ENCODE measurements around the gene TGM6.

Gene TGM6

DNA sequence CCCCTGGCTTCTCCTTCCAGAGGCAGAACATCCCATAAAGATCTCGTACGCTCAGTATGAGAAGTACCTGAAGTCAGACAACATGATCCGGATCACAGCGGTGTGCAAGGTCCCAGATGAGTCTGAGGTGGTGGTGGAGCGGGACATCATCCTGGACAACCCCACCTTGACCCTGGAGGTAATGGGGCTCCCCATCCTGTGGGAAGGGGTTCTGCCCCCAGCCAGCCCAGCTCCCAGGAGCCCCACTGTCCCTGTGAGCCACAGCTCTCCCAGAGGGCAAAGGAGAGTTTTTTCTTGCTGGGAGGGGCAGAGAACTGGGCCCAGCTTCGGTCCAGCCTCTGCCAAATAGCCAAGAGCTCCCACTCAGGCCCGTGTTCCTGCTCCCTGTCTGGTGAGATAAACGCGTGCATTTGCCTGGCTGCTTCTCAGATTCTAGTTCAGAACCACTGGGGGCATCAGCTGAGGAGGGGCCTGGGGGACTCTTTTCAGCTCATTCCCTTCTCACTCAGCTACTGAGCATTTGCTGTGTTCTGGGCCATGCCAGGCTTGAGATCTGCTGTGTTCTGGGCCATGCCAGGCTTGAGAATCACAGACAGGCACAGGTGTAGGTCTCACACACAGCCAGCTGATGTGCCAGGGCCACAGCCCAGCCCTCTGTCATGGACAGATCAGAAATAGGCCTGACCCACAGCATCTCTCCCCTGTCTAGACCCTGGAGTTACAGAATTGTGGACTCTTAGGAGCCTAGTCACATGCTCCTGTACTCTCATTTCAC, 45.4 kb upstream of the TGM6 start:
- Mint-ChIP-seq H3K36me3 (ENCODE audit: low read depth) (no peaks in the 10 kb centered on the region), H3K27me3 (ENCODE audit: low read depth) (peaks cover 5% of the 10 kb centered on the region), H3K9me3 (no peaks in the 10 kb centered on the region), H3K4me1 (no peaks in the 10 kb centered on the region), H3K27ac (no peak overlapping the region), H3K4me3 (no peak overlapping the region)
- TF ChIP-seq, protein P1, sequence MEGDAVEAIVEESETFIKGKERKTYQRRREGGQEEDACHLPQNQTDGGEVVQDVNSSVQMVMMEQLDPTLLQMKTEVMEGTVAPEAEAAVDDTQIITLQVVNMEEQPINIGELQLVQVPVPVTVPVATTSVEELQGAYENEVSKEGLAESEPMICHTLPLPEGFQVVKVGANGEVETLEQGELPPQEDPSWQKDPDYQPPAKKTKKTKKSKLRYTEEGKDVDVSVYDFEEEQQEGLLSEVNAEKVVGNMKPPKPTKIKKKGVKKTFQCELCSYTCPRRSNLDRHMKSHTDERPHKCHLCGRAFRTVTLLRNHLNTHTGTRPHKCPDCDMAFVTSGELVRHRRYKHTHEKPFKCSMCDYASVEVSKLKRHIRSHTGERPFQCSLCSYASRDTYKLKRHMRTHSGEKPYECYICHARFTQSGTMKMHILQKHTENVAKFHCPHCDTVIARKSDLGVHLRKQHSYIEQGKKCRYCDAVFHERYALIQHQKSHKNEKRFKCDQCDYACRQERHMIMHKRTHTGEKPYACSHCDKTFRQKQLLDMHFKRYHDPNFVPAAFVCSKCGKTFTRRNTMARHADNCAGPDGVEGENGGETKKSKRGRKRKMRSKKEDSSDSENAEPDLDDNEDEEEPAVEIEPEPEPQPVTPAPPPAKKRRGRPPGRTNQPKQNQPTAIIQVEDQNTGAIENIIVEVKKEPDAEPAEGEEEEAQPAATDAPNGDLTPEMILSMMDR (IDR thresholded peaks at IDR 0.05; ENCODE audit: unreplicated experiment in 3 of 3), result no peak

DNA sequence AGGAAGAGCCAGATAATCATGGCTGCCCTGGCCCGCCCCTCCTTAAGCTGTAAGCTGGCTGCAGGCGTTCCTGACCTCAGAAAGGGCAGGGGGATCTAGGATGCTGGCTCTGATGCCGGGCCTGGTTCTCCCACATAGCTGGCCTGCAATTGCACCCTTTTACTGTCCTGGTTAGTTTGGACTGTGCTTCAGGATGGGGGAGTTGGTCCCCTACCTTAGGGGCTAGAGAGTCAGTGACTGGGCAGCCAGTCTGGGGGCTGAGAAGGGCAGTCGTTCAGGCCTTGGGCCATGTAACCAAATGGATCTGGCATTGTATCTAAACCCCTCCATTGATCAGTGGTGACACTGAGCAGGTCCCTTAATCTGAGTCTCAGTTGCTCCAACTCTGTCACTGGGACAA, 44.2 kb upstream of the TGM6 start:
- no peaks in the 10 kb centered on the region for H3K36me3 Mint-ChIP-seq (ENCODE audit: low read depth)
- TF ChIP-seq, protein P1 (IDR thresholded peaks at IDR 0.05; ENCODE audit: unreplicated experiment in 3 of 3), result no peak
- H3K27me3 Mint-ChIP-seq (ENCODE audit: low read depth), result peaks cover 5% of the 10 kb centered on the region
- no peak overlapping the region for H3K4me3 Mint-ChIP-seq
- no peaks in the 10 kb centered on the region for H3K9me3 Mint-ChIP-seq
- H3K4me1 Mint-ChIP-seq, result no peaks in the 10 kb centered on the region
- no peak overlapping the region for H3K27ac Mint-ChIP-seq

DNA sequence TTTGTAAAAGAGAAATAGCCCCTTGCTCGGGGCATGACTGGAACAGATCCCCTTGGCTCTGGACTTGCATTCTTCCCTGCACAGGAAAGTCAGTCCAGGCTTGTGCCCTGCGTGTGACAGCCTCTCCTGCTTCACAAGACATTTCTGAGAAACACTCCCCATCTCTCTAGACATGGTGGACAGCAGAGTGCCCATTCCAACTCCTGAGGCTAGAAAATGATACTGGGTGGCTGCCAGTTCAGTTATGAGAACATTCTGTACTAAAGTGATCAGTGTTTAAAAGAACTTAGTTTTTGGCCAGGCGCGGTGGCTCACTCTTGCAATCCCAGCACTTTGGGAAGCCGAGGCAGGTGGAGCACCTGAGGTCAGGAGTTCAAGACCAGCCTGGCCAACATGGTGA, 43.6 kb upstream of the TGM6 start:
- Mint-ChIP-seq H3K4me3 (no peak overlapping the region), H3K36me3 (ENCODE audit: low read depth) (no peaks in the 10 kb centered on the region), H3K9me3 (no peaks in the 10 kb centered on the region), H3K27me3 (ENCODE audit: low read depth) (peaks cover 5% of the 10 kb centered on the region), H3K27ac (no peak overlapping the region), H3K4me1 (no peaks in the 10 kb centered on the region)
- TF ChIP-seq, protein P1 (IDR thresholded peaks at IDR 0.05; ENCODE audit: unreplicated experiment in 3 of 3), result no peak

DNA sequence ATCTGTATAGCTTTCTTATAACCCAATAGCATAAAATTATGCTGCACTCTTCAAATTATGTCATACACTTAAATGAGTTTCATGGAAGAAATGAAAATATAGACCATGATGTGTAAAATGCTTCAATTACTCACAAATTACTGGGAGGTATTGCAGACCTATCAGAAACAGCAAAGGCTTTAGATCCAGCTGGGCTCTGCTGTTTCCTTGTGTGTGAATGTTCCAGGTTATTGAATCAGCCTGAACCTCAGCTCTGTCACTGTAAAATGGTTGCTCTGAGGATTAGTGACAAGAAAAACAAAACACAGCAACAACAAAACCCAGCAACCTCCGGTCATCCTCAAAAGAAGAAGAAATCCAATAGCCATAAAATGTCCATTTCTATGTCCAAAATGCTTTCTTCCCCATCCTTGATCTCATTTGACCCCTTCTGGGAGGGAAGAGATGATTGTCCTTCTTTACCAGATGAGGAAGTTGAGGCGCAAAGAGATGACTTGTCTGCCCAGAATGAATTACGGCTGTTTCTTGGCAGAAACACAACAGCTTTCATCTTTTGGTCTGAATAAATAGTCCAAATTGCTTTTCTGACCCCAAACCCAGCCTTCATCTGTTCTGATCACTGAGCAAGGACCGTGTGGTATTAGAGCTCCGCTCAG, 42.2 kb upstream of the TGM6 start:
- no peak overlapping the region for H3K27ac Mint-ChIP-seq
- H3K9me3 Mint-ChIP-seq, result peaks cover 3% of the 10 kb centered on the region
- no peak overlapping the region for H3K4me3 Mint-ChIP-seq
- TF ChIP-seq, protein P1 (IDR thresholded peaks at IDR 0.05; ENCODE audit: unreplicated experiment in 3 of 3), result no peak
- H3K36me3 Mint-ChIP-seq (ENCODE audit: low read depth), result no peaks in the 10 kb centered on the region
- peaks cover 5% of the 10 kb centered on the region for H3K27me3 Mint-ChIP-seq (ENCODE audit: low read depth)
- H3K4me1 Mint-ChIP-seq, result no peaks in the 10 kb centered on the region

DNA sequence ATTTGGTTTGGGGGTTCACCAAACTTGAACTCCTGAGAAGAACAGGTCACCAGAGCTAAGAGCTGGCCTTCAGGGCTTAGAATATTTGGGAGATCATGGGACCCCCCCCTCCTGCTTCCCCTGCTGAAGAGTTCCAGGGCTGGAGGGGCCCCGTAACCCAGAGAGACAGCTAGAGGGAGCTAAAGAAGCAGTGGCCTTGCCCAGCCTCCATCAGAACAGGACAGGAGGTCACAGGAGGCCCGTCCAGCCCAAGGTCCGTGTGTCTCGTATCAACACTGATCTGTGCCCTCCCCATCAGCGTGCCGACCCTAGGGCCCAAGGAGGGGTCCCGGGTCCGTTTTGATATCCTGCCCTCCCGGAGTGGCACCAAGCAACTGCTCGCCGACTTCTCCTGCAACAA, 40.6 kb upstream of the TGM6 start:
- Mint-ChIP-seq H3K27me3 (ENCODE audit: low read depth) (peaks cover 5% of the 10 kb centered on the region), H3K9me3 (peaks cover 3% of the 10 kb centered on the region), H3K4me3 (no peak overlapping the region), H3K36me3 (ENCODE audit: low read depth) (no peaks in the 10 kb centered on the region), H3K4me1 (no peaks in the 10 kb centered on the region), H3K27ac (no peak overlapping the region)
- TF ChIP-seq, protein P1 (IDR thresholded peaks at IDR 0.05; ENCODE audit: unreplicated experiment in 3 of 3), result no peak

DNA sequence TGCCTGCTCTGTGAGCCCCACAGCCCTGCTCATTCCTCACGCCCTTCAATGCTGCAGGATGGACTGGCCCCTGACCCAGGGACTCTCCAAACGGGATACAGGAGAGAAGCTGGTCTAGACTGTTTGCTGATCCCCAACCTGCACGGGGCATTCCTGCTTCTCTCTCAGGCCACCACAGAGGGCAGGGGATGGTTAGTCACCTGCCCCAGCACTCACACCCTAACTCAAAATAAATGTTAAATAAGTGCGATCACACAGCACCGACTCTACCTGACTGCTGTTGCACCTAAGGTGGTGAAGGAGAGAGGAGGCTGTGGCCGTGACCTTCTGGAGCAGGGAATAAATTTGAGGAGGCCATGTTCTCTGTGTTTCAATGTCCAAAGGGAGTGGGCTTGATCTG, 39.9 kb upstream of the TGM6 start:
- Mint-ChIP-seq H3K36me3 (ENCODE audit: low read depth) (no peaks in the 10 kb centered on the region), H3K9me3 (peaks cover 3% of the 10 kb centered on the region), H3K27me3 (ENCODE audit: low read depth) (peaks cover 5% of the 10 kb centered on the region), H3K4me1 (no peaks in the 10 kb centered on the region), H3K27ac (no peak overlapping the region), H3K4me3 (no peak overlapping the region)
- TF ChIP-seq, protein P1 (IDR thresholded peaks at IDR 0.05; ENCODE audit: unreplicated experiment in 3 of 3), result no peak
